AG04450 (cell line): ENCODE results near the gene PPM1F. TPM values are rescaled to one million over a fixed set of nuclear protein-coding genes. Genes with fewer than 3 reads are reported as not detected.
A peak's percentile ranks its signal among the peaks of the same experiment; 100 is the strongest.

Source experiments
- CTCF ChIA-PET: fragments of 300-600, 350-600 bp; formaldehyde crosslinking; extraction: SDS; loops from one replicate; lab custom pipeline; 2022; ENCODE audit warnings: antibody characterized with exemption, inconsistent platforms; lab: Charles Lee
- POLR2A ChIA-PET: fragments of 350-600 bp; formaldehyde crosslinking; extraction: SDS; loops from one replicate; lab custom pipeline; 2021; ENCODE audit warnings: antibody characterized with exemption, inconsistent platforms; lab: Yijun Ruan, JAX
- DNase-seq: peaks from one replicate; pipeline ENCODE4 v3.0.0-alpha.2; 2011; ENCODE audit warnings: low read depth, low spot score
- H3K27ac ChIP-seq: one replicate; pipeline ENCODE4 v1.5.1; 2012; ENCODE audit warnings: low read depth, low read length, control low read depth
- H3K27me3 ChIP-seq: one replicate; pipeline ENCODE4 v1.6.0; 2012; ENCODE audit warnings: low read length; ENCODE audit not compliant: control insufficient read depth, insufficient read depth
- H3K4me3 ChIP-seq: 2 replicates; pipeline ENCODE4 v1.5.1; 2011; ENCODE audit warnings: mild to moderate bottlenecking, low read depth, low read length, control low read depth
- H3K9me3 ChIP-seq: 2 replicates; pipeline ENCODE4 v1.5.1; 2012; ENCODE audit warnings: low read length; ENCODE audit not compliant: control insufficient read depth, insufficient read depth
- polyA plus RNA-seq: library from polyadenylated mRNA; depleted of rRNA; stranded (reverse); fragments of >200 nt; gene quantifications from 2 replicates; pipeline ENCODE4 v1.2.3, GENCODE V29; 2011
- TF ChIP-seq, protein P1 (sequence below): IDR thresholded peaks from 2 replicates; pipeline ENCODE4 v1.5.1; 2011; ENCODE audit warnings: low read depth, low read length, control low read depth, inconsistent platforms

The PPM1F gene
- polyA plus RNA-seq, 1 experiment: 17.7 TPM

- TF ChIP-seq, protein P1, sequence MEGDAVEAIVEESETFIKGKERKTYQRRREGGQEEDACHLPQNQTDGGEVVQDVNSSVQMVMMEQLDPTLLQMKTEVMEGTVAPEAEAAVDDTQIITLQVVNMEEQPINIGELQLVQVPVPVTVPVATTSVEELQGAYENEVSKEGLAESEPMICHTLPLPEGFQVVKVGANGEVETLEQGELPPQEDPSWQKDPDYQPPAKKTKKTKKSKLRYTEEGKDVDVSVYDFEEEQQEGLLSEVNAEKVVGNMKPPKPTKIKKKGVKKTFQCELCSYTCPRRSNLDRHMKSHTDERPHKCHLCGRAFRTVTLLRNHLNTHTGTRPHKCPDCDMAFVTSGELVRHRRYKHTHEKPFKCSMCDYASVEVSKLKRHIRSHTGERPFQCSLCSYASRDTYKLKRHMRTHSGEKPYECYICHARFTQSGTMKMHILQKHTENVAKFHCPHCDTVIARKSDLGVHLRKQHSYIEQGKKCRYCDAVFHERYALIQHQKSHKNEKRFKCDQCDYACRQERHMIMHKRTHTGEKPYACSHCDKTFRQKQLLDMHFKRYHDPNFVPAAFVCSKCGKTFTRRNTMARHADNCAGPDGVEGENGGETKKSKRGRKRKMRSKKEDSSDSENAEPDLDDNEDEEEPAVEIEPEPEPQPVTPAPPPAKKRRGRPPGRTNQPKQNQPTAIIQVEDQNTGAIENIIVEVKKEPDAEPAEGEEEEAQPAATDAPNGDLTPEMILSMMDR: no peak
- ChIA-PET CTCF (interaction anchor here (0.6 to 1.2 kb wide), 3 partner anchors 23 to 381 kb away, joined by 3 to 6 read pairs (median 3); no protein-coding TSS in a partner anchor), POLR2A (no interaction called here)
- no peak overlapping the region for H3K4me3 ChIP-seq
- H3K27ac ChIP-seq: peak overlapping the region; percentile 21
- no peaks in the 10 kb centered on the region for H3K27me3 ChIP-seq
- no peak for DNase-seq
- H3K9me3 ChIP-seq: no peaks in the 10 kb centered on the region
These were observed 3.7 kb downstream of the PPM1F start for GRCh38 chr22:21948824-21949568.

DNA sequence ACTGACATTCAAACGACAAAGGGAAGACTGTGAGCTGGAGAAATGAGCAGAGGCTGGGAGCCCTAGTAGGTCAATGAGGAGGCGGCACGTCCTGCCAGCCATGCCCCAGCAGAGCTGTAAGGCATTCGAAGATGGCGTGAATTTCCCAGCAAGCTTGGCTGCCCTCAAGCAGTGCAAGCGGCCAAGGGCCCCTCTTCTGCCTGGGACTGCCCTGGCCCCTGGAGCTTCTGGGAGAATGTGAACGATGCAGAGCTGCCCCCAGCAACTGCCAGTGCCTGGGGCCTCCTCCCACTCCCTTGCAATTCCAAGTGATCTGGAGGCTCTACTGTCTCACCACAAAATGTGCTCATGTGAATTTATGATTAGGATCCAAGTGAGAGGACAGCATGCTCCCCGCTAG lies 4.3 kb downstream of the PPM1F start:
- Histone ChIP-seq H3K9me3 (no peaks in the 10 kb centered on the region), H3K27ac (peak overlapping the region; percentile 21), H3K27me3 (no peaks in the 10 kb centered on the region), H3K4me3 (no peak overlapping the region)
- TF ChIP-seq, protein P1: no peak
- no peak for DNase-seq
- CTCF ChIA-PET: interaction anchor here (1.9 kb wide), 1 partner anchor 24 kb away, joined by 4 read pairs; no protein-coding TSS in a partner anchor
- POLR2A ChIA-PET: no interaction called here

- peak overlapping the region; percentile 95 for H3K27ac ChIP-seq
These were observed 5.3 kb downstream of the PPM1F start for GRCh38 chr22:21947040-21948014.

DNA sequence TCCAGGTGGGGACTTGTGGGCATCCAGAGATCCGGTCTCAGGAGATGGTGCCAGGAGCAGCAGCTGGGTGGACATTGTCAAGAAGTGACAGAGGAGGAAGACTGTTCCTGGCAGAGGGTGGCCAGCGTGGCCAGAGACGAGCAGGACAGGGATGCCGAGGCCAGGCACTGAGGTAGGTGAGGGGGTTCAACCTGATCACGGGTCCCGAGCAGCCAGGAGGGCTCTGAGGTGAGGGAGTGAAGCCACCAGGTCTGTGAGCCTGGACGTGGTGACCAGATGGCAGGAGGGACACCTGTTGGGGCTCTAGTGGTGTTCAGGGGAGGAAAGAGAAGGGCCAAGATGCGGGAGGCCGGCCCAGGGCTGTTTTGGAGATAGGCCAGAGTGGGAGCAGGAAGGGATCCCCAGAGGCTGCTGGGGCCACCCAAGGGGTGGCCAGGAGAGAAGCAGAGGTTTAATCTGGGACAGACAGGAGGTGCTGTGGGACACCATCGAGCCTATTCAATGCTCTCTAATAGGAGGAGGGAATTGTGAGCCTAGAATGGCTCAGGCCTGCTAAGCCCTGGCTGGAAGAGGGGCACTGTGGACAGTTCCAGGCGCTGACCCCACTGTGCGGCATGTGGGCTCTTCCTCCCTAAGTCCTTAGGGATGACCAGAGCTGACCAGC lies 6.3 kb downstream of the PPM1F start:
- H3K27ac ChIP-seq: peak overlapping the region; percentile 95
- ChIA-PET CTCF (interaction anchor here (1.9 kb wide), 1 partner anchor 26 kb away, joined by 4 read pairs; no protein-coding TSS in a partner anchor), POLR2A (interaction anchor here (0.6 kb wide), 1 partner anchor 221 kb away, joined by 3 read pairs; no protein-coding TSS in a partner anchor)
- H3K9me3 ChIP-seq: no peaks in the 10 kb centered on the region; the same call in 1 of the 2 replicates
- H3K4me3 ChIP-seq: no peak overlapping the region
- TF ChIP-seq, protein P1: 0 out of 2 replicates have a peak, but pooled peaks have one; percentile 5
- no peaks in the 10 kb centered on the region for H3K27me3 ChIP-seq
- no peak for DNase-seq

More at GRCh38 chr22:21947040-21948014, 5.3 kb downstream of the PPM1F start:
- no peaks in the 10 kb centered on the region; the same call in 1 of the 2 replicates for H3K9me3 ChIP-seq
- TF ChIP-seq, protein P1: peak; percentile 75
- no peaks in the 10 kb centered on the region for H3K27me3 ChIP-seq
- ChIA-PET POLR2A (no interaction called here), CTCF (interaction anchor here (0.5 to 1.9 kb wide), 3 partner anchors 9 to 85 kb away, joined by 3 to 6 read pairs (median 4); no protein-coding TSS in a partner anchor)
- no peak overlapping the region for H3K4me3 ChIP-seq
- peak; percentile 46 for DNase-seq
